SH-SY5Y (cell line): Measurements from ENCODE around the gene CDK5.

Source experiments
- GATA2 ChIP-seq: IDR thresholded peaks from 2 replicates; pipeline ENCODE4 v1.6.1; 2011; ENCODE audit warnings: mild to moderate bottlenecking, low read depth, low read length
- GATA3 ChIP-seq: IDR thresholded peaks from 2 replicates; pipeline ENCODE4 v1.6.1; 2011; ENCODE audit warnings: low read depth, mild to moderate bottlenecking, low read length, moderate library complexity

DNA sequence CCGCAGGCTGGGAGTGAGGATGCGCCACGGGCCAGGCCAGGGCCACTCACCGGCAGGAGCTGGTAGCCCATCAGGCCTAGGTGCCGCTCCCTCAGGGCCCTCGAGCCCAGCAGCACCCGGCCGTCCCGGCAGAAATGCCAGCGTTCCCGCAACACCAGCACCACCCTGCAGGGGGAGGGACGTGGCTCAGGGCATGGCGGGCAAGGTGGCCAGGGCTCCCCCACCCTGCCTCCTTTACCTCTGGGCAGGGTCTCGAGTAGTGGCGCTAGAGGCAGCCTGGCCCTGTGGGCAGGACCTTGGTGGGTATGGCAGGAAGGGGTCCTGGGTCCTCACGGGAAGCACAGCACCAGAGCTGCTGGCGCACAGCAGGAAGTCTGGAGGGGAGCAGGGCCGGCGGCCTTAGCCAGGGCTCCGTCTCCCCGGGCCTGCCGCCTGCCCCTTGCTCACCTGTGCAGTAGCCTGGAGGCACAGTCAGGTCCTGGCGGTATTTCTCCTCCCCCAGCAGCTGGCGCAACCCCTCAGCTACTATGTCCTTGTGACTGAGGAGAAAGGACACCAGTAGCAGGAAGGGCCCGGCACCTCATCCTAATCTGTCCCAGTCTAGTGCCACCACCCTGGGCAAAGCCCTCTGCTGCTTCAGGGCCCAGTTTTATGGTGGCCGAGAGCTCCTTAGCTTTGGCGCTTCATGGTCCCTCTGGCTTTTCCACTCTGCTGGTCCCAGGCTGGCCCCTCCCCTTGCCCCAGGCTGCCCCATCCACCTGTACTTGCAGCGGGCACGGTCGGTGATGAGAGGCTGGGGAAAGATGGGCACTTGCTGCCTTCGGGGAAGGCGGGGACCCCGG is 19.4 kb upstream of the CDK5 start:
- TF ChIP-seq GATA2: no peak
- TF ChIP-seq GATA3: no peak
